Breast epithelium (tissue), 4 donors: ENCODE measurements around the gene CCND3. TPM values are rescaled to one million over a fixed set of nuclear protein-coding genes. Genes with fewer than 3 reads are reported as not detected.

Source experiments
- DNase-seq, 2 donors: peaks; one replicate each; pipeline ENCODE4 v3.0.0-alpha.2; 2019; ENCODE audit warnings: low spot score in 2 of 2
- H3K27ac ChIP-seq, 2 donors: fragments of 200-600 bp; sonication (generic) in 1 of 2; one replicate each; pipeline ENCODE4 v1.5.1; 2016 to 2019; ENCODE audit warnings: mild to moderate bottlenecking in 1 of 2
- H3K27me3 ChIP-seq, 2 donors: fragments of 200-600 bp; sonication (generic) in 1 of 2; one replicate each; pipeline versions ENCODE4 v1.5.1 to v1.6.0; 2017 to 2019; ENCODE audit warnings: control low read depth in 1 of 2, mild to moderate bottlenecking in 1 of 2
- H3K36me3 ChIP-seq: fragments of 200-600 bp; one replicate; pipeline ENCODE4 v1.5.1; 2019
- H3K4me1 ChIP-seq, 2 donors: fragments of 200-600 bp; sonication (generic); one replicate each; pipeline ENCODE4 v1.5.1; 2016 to 2019; ENCODE audit warnings: control low read depth in 1 of 2
- H3K4me3 ChIP-seq, 3 donors: fragments of 200-600 bp; sonication (generic); 1 replicate in 2 of 3; 2 replicates in 1 of 3; pipeline ENCODE4 v1.5.1; 2016 to 2019; ENCODE audit warnings: mild to moderate bottlenecking in 3 of 3, moderate library complexity in 2 of 3
- H3K9me3 ChIP-seq, 2 donors: fragments of 200-600 bp; sonication (generic) in 1 of 2; one replicate each; pipeline ENCODE4 v1.5.1; 2016 to 2019; ENCODE audit warnings: control low read depth in 1 of 2
- POLR2A ChIP-seq: fragments of 450-650 bp; IDR thresholded peaks from one replicate; pipeline ENCODE4 v1.6.1; 2016; ENCODE audit warnings: antibody characterized with exemption, mild to moderate bottlenecking, moderate library complexity
- POLR2AphosphoS5 ChIP-seq, 3 donors: sonication (generic); formaldehyde crosslinking; IDR thresholded peaks; one replicate each; pipeline ENCODE4 v1.6.1; 2017; ENCODE audit warnings: antibody characterized with exemption in 3 of 3
- intact Hi-C: fragments of 100-400 bp; cut with DNase I; formaldehyde crosslinking; loops from one replicate; pipeline ENCODE4 v1.15.1; 2023; ENCODE audit warnings: low total_unique reads
- total RNA-seq, 3 donors: library from RNA; depleted of rRNA; stranded (reverse); fragments of >200 nt; gene quantifications; one replicate each; pipeline ENCODE4 v1.1.0, GENCODE V29; 2016
- TF ChIP-seq, protein P1 (sequence below), 3 donors: fragments of 450-650 bp; IDR thresholded peaks; one replicate each; pipeline ENCODE4 v1.5.1; 2016 to 2017; ENCODE audit warnings: antibody characterized with exemption in 3 of 3, mild to moderate bottlenecking in 3 of 3, moderate library complexity in 3 of 3

CCND3 gene
- total RNA-seq, 3 donors from 2014 or later, result 115 to 297 (median 148) TPM

DNA sequence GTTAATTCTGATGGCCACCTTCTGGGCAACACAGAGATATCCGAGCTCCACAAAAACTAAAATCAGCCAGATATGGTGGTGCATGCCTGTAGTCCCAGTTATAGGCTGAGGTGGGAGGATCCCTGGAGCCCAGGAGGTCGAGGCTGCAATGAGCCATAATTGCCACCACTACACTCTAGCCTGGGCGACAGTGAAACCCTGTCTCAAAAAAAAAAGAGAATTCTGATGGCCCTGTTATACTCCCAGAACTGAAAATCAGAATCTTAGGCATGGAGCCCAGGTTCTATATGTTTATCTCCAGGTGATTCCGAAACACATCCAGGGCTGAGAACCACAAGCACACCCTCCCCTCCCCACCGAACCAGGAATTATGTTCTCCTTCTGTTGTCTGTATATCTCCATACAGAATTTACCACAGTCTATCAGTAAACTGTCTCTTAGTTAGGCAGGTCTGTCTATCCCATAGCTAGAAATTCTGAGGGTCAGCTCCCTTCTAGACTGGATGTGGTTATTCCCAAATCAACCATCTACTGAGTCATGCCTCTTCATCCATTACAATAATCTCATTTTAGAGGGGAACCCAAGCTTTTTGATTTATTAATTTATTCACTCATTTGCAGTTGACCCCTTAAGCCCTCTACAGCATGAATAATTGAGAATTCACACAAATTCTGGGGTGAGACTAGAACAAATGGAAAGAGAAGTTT is 24.8 kb upstream of the CCND3 start:
- H3K9me3 ChIP-seq, result no peaks in the 10 kb centered on the region
- H3K27me3 ChIP-seq, result no peaks in the 10 kb centered on the region
- no peak for DNase-seq
- H3K36me3 ChIP-seq, result no peaks in the 10 kb centered on the region
- no peaks in the 10 kb centered on the region for H3K4me1 ChIP-seq
- no peak overlapping the region for H3K27ac ChIP-seq
- H3K4me3 ChIP-seq, result no peak overlapping the region
- TF ChIP-seq, protein P1, sequence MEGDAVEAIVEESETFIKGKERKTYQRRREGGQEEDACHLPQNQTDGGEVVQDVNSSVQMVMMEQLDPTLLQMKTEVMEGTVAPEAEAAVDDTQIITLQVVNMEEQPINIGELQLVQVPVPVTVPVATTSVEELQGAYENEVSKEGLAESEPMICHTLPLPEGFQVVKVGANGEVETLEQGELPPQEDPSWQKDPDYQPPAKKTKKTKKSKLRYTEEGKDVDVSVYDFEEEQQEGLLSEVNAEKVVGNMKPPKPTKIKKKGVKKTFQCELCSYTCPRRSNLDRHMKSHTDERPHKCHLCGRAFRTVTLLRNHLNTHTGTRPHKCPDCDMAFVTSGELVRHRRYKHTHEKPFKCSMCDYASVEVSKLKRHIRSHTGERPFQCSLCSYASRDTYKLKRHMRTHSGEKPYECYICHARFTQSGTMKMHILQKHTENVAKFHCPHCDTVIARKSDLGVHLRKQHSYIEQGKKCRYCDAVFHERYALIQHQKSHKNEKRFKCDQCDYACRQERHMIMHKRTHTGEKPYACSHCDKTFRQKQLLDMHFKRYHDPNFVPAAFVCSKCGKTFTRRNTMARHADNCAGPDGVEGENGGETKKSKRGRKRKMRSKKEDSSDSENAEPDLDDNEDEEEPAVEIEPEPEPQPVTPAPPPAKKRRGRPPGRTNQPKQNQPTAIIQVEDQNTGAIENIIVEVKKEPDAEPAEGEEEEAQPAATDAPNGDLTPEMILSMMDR (IDR thresholded peaks at IDR 0.05), result no peak
- TF ChIP-seq POLR2AphosphoS5 (IDR thresholded peaks at IDR 0.05) (no peak), POLR2A (no peak)
- intact Hi-C loops, result no loop called here

DNA sequence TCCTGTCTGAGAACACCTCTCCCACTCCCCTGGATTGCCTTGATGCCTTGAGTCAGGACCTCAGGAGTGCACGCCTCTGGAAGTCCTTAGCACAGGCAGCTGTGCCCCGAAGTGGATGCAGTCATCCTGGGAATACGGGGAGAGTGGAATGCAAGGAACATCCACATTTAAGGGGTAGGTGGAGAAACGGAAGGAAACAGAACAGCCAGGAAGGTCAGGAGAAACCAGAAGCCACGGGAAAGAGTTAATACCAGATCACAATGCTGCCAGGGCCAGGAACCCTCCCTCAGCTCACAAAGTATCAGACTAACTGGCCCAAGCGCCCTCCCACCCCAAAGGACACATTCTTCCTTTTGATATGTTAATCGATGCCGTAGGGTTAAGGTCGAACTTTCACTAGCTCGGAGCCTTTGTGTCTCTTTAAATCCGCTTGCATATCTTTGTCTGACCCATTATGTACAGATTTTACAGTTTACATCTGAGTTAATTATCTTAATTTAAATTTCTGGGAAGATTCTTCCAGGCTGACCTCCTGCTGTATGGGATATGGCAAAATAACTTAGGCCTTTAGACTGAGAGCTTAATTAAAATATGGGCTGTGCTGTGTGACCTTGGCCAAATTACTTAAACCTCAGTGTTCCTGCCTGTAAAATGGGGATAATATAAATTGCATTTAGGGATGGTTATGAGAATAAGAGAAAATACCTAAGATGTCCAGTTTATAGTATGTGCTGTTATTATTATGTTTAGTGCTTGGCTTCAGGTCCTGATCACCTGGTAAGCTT is 24.0 kb upstream of the CCND3 start:
- Histone ChIP-seq H3K27ac (no peak overlapping the region), H3K27me3 (no peaks in the 10 kb centered on the region), H3K4me1 (no peaks in the 10 kb centered on the region), H3K4me3 (no peak overlapping the region), H3K9me3 (no peaks in the 10 kb centered on the region), H3K36me3 (no peaks in the 10 kb centered on the region)
- no peak for DNase-seq
- intact Hi-C loops, result no loop called here
- TF ChIP-seq, protein P1 (IDR thresholded peaks at IDR 0.05), result no peak
- TF ChIP-seq POLR2A, result no peak
- no peak for TF ChIP-seq POLR2AphosphoS5 (IDR thresholded peaks at IDR 0.05)

DNA sequence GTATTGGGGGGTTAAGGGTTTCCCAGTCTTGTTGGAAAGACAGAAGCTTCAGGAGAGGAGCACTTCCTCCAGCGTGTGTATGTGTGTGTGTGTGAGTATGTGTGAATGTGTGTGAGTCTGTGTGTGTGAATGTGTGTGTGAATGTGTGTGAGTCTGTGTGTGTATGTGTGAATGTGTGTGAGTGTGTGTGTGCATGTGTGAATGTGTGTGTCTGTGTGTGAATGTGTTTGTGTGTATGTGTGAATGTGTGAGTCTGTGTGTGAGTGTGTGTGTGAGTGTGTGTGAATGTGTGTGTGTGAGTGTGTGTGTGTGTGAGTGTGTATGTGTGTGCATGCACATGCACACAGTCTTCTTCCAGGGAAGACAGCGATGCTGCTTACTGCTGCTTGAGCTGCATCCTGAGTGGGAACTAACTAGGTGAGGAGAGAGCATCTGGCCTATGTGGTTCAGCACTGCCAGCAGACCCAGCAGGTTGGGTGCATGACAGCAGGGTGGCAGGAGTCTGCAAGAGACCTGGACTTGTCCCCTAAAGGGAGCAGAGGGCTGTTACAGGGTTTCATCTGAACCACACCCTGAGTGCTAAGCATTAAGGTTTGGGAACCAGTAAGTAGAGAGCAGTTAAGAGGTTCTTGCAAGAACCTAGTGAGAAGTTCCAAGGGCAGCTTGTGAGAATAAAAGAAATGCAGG is 22.7 kb upstream of the CCND3 start:
- Histone ChIP-seq H3K27ac (no peak overlapping the region), H3K36me3 (no peaks in the 10 kb centered on the region), H3K4me3 (no peak overlapping the region), H3K27me3 (no peaks in the 10 kb centered on the region), H3K9me3 (no peaks in the 10 kb centered on the region), H3K4me1 (no peaks in the 10 kb centered on the region)
- TF ChIP-seq POLR2AphosphoS5 (IDR thresholded peaks at IDR 0.05), result no peak
- no peak for DNase-seq
- intact Hi-C loops, result no loop called here

DNA sequence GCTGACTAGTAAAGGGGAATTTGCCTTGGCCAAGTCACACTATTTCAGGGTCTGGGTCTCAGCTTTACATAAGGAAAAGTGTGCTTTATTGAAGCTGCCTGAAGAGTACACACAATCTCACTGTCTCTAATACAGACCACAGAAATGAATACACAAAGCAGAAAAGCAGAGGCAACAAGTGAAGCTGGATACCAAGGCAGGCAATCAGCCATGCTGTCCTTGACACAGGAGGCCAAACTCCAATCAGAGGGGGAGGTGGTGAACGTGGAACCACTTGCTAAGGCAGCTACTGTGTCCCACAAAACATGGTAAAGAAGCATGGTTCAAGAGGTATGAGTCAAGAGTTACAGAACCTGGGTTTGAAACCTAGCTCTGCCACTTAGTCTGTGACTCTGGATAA is 21.8 kb upstream of the CCND3 start:
- intact Hi-C loops, result no loop called here
- H3K4me1 ChIP-seq, result no peaks in the 10 kb centered on the region
- no peak for DNase-seq
- H3K9me3 ChIP-seq, result no peaks in the 10 kb centered on the region
- TF ChIP-seq, protein P1 (IDR thresholded peaks at IDR 0.05), result no peak
- TF ChIP-seq POLR2AphosphoS5 (IDR thresholded peaks at IDR 0.05), result no peak
- TF ChIP-seq POLR2A, result no peak
- no peaks in the 10 kb centered on the region for H3K36me3 ChIP-seq
- no peaks in the 10 kb centered on the region for H3K27me3 ChIP-seq
- H3K4me3 ChIP-seq, result no peak overlapping the region
- H3K27ac ChIP-seq, result no peak overlapping the region

DNA sequence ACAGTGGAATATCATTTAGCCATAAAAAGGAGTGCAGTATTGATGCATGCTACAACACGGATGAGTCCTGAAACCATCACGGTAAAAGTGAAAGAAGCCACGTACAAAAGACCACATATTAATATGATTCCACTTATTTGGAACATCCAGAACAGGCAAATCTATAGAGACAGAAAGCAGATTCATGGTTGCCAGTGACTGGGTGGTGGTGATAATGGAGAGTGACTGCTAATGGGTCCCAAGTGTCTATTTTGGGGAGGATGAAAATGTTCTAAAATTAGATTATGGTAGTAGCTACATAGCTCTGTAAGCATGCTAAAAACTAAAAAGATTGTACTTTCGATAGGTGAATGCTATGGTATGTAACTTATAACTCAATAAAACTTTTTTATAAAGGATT is 18.4 kb upstream of the CCND3 start:
- intact Hi-C loops, result no loop called here
- Histone ChIP-seq H3K27ac (no peak overlapping the region), H3K36me3 (no peaks in the 10 kb centered on the region), H3K4me1 (no peaks in the 10 kb centered on the region), H3K27me3 (no peaks in the 10 kb centered on the region), H3K9me3 (no peaks in the 10 kb centered on the region), H3K4me3 (no peak overlapping the region)
- DNase-seq, result no peak
- TF ChIP-seq POLR2AphosphoS5 (IDR thresholded peaks at IDR 0.05) (no peak), POLR2A (no peak)
- TF ChIP-seq, protein P1 (IDR thresholded peaks at IDR 0.05), result no peak
